Calu3 (cell line): ENCODE measurements around the gene CNKSR3. TPM values are rescaled to one million over a fixed set of nuclear protein-coding genes. Genes with fewer than 3 reads are reported as not detected.

Experiments used
- BruUV-seq: library from RNA; stranded (reverse); fragments of 400-500 nt; replicated peaks from 2 replicates; lab custom pipeline; 2021; lab: Mats Ljungman, UMichigan
- CTCF ChIA-PET: fragments of 300-600 bp; sonication (Branson Sonifier 250); formaldehyde crosslinking; loops from one replicate; lab custom pipeline; 2022; ENCODE audit warnings: antibody characterized with exemption; lab: Charles Lee
- DNase-seq: peaks from one replicate; pipeline ENCODE4 v3.0.0; 2022
- H3K27ac Mint-ChIP-seq: one replicate; pipeline ENCODE4 v1.8.0; 2022; ENCODE audit warnings: mixed read lengths; ENCODE audit not compliant: unreplicated experiment
- H3K27me3 Mint-ChIP-seq: one replicate; pipeline ENCODE4 v1.8.0; 2022; ENCODE audit warnings: mixed read lengths; ENCODE audit not compliant: unreplicated experiment
- H3K36me3 Mint-ChIP-seq: one replicate; pipeline ENCODE4 v1.8.0; 2022; ENCODE audit warnings: mild to moderate bottlenecking, moderate library complexity, mixed read lengths; ENCODE audit not compliant: insufficient read depth, unreplicated experiment
- H3K4me1 Mint-ChIP-seq: one replicate; pipeline ENCODE4 v1.8.0; 2022; ENCODE audit warnings: mild to moderate bottlenecking, low read depth, mixed read lengths; ENCODE audit not compliant: unreplicated experiment
- H3K4me3 Mint-ChIP-seq: one replicate; pipeline ENCODE4 v1.8.0; 2022; ENCODE audit warnings: mild to moderate bottlenecking, low read depth, moderate library complexity, mixed read lengths; ENCODE audit not compliant: unreplicated experiment
- H3K9me3 Mint-ChIP-seq: one replicate; pipeline ENCODE4 v1.8.0; 2022; ENCODE audit warnings: low read depth, mixed read lengths; ENCODE audit not compliant: unreplicated experiment
- CTCF ChIP-seq: fragments of 200-600 bp; IDR thresholded peaks from one replicate; pipeline ENCODE4 v1.8.0; 2022; ENCODE audit warnings: antibody characterized with exemption; ENCODE audit not compliant: unreplicated experiment
- intact Hi-C: fragments of 100-400 bp; cut with micrococcal nuclease; formaldehyde crosslinking; loops from one replicate; pipeline ENCODE4 v1.10.0; 2022; ENCODE audit not compliant: unreplicated experiment
- total RNA-seq: library from RNA; stranded (reverse); gene quantifications from 2 replicates; pipeline ENCODE4 v1.2.3, GENCODE V29; 2022

The CNKSR3 gene
- total RNA-seq, 1 experiment from 2014 or later, result 4.0 TPM

- H3K4me1 Mint-ChIP-seq, result no peaks in the 10 kb centered on the region
- CTCF ChIA-PET, result no interaction called here
- H3K36me3 Mint-ChIP-seq, result no peaks in the 10 kb centered on the region
- H3K27me3 Mint-ChIP-seq, result no peaks in the 10 kb centered on the region
- intact Hi-C loops, result no loop called here
- DNase-seq, result no peak
- no peaks in the 10 kb centered on the region for H3K9me3 Mint-ChIP-seq
- no peak overlapping the region for H3K27ac Mint-ChIP-seq
- no peak overlapping the region for H3K4me3 Mint-ChIP-seq
- TF ChIP-seq CTCF, result no peak
- BruUV-seq, result no TSS peak
These were observed 80.8 kb downstream of the CNKSR3 start for GRCh38 chr6:154429711-154430110.

DNA sequence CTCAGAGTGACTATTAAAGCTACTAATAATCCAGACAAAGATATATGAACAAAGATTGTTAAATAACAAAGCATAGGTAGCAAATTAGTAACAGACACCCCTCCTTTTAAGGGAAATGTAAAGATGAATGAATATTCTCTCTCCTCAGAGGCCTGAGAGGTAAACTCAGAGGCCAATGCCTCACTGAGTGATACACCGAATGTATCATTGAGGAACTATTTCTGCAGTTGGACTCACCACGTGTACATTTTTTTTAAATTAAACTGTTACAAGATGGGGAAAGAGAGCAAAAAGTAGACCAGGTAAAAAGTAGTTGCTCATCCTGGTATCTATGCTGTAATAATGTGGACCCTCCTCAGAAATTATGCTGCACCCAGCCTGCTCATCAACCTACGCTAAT lies 81.6 kb downstream of the CNKSR3 start:
- DNase-seq, result no peak
- intact Hi-C loops, result no loop called here
- Mint-ChIP-seq H3K4me1 (no peaks in the 10 kb centered on the region), H3K27me3 (no peaks in the 10 kb centered on the region), H3K4me3 (no peak overlapping the region), H3K36me3 (no peaks in the 10 kb centered on the region), H3K9me3 (no peaks in the 10 kb centered on the region), H3K27ac (no peak overlapping the region)
- CTCF ChIA-PET, result no interaction called here
- no peak for TF ChIP-seq CTCF
- no TSS peak for BruUV-seq

DNA sequence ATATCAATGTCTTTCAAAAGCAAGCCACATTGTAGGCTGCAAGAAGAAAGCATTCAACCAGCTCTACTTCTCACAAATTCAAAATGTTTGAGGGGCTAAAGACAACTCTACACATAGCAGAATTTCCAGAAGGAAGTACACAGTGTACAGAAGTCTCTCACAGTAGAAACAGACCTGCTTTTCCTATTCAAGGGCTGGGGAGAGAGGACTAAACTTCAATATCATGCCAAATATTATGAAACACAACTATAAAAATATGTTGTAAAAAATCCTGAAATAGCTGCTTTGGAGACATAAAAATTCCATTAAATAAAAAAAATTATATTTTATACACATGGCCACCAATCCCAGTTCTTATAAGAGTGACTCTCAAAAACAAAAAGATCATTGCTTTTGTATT lies 83.0 kb downstream of the CNKSR3 start:
- DNase-seq, result no peak
- TF ChIP-seq CTCF, result no peak
- BruUV-seq, result no TSS peak
- H3K27me3 Mint-ChIP-seq, result no peaks in the 10 kb centered on the region
- intact Hi-C loops, result no loop called here
- no peaks in the 10 kb centered on the region for H3K36me3 Mint-ChIP-seq
- no peaks in the 10 kb centered on the region for H3K9me3 Mint-ChIP-seq
- CTCF ChIA-PET, result no interaction called here
- H3K27ac Mint-ChIP-seq, result no peak overlapping the region
- no peaks in the 10 kb centered on the region for H3K4me1 Mint-ChIP-seq
- no peak overlapping the region for H3K4me3 Mint-ChIP-seq

DNA sequence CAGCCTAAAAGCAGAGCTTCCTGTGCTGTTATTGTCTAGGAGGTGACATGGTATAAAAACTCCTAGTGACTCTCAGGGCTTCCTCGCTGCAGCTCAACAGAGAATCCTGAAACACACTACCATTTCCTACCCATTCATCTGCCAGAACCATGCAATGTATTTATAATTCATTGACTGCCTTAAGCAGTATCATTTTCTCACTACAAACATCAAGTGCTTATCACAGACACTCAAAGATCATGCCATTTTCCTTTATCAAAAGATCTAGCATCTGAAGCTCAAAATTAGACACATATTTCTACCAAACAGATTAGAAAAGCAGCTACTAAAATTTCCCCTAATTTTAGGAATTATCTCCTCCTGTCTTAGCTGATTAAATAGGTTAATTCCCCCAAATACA lies 83.5 kb downstream of the CNKSR3 start:
- no peak for TF ChIP-seq CTCF
- H3K27me3 Mint-ChIP-seq, result no peaks in the 10 kb centered on the region
- no peak overlapping the region for H3K27ac Mint-ChIP-seq
- intact Hi-C loops, result no loop called here
- DNase-seq, result no peak
- no peaks in the 10 kb centered on the region for H3K36me3 Mint-ChIP-seq
- no peak overlapping the region for H3K4me3 Mint-ChIP-seq
- H3K9me3 Mint-ChIP-seq, result no peaks in the 10 kb centered on the region
- no TSS peak for BruUV-seq
- no peaks in the 10 kb centered on the region for H3K4me1 Mint-ChIP-seq
- CTCF ChIA-PET, result no interaction called here
